Measurements from ENCODE around the gene PAH. TPM values are rescaled to one million over a fixed set of nuclear protein-coding genes. Genes with fewer than 3 reads are reported as not detected.

PAH gene
- total RNA-seq, 1 donor from 2014 or later: not detected

- Histone ChIP-seq H3K9me3 (no peaks in the 10 kb centered on the region), H3K27ac (no peak overlapping the region), H3K36me3 (no peaks in the 10 kb centered on the region), H3K4me3 (no peak overlapping the region), H3K4me1 (no peaks in the 10 kb centered on the region), H3K27me3 (no peaks in the 10 kb centered on the region)
- DNase-seq (ENCODE audit: extremely low spot score in 2 of 2): no peak
- intact Hi-C loops (cut with DNase I): no loop called here
- TF ChIP-seq POLR2AphosphoS5 (IDR thresholded peaks at IDR 0.05; ENCODE audit: insufficient read depth in 1 of 2, low read depth in 1 of 2) (no peak), POLR2A (IDR thresholded peaks at IDR 0.05) (no peak), CTCF (IDR thresholded peaks at IDR 0.05) (no peak)
Measured at GRCh38 chr12:102920271-102920670, 3.2 kb upstream of the PAH start.

- no peaks in the 10 kb centered on the region for H3K36me3 ChIP-seq
- intact Hi-C loops (cut with DNase I): no loop called here
- DNase-seq (ENCODE audit: extremely low spot score in 2 of 2): no peak
- no peak overlapping the region for H3K4me3 ChIP-seq
- H3K27ac ChIP-seq: no peak overlapping the region
- no peaks in the 10 kb centered on the region for H3K9me3 ChIP-seq
- TF ChIP-seq CTCF (IDR thresholded peaks at IDR 0.05) (no peak), POLR2A (IDR thresholded peaks at IDR 0.05) (no peak), POLR2AphosphoS5 (IDR thresholded peaks at IDR 0.05; ENCODE audit: insufficient read depth in 1 of 2, low read depth in 1 of 2) (no peak)
- no peaks in the 10 kb centered on the region for H3K4me1 ChIP-seq
- H3K27me3 ChIP-seq: no peaks in the 10 kb centered on the region
Measured at GRCh38 chr12:102918840-102919239, 1.8 kb upstream of the PAH start.

DNA sequence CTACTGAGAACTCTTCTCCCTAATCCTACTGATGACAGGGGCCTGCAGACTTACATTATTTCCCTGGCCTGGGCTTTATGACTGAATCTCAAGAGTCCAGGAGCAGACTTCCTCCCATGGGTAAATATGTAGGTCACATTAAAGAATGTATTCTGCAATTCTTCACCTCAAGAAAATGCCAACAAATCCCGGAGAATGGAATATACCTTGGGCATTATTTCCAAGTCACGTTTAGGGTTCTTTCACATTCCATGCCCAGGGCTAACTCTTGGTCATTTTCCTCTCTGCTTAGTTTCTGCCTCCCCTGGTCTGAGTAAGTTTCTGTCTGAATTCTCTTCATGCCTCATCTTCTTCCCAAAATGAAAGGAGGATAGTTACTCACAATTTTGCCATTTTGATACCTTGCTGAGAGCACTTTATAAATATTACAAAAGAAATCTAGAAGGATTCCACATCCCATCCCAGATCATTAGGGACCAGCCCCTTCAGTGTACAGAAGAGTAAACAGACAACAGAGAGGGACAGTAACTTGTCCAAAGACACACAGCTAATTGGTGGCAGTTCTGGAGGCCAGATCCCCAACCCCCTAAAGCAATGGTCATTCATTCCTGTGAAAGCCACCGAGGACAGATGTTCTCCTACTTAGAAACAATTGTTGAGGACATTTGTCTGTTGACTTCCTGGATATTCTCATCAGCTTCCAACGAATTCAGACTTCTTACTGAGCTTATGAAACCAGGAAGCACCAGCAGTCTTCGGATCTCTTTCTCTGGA, 605 bp downstream of the PAH start:
- Histone ChIP-seq H3K9me3 (no peaks in the 10 kb centered on the region), H3K27me3 (no peaks in the 10 kb centered on the region), H3K4me3 (no peak overlapping the region), H3K4me1 (no peaks in the 10 kb centered on the region), H3K36me3 (no peaks in the 10 kb centered on the region), H3K27ac (no peak overlapping the region)
- intact Hi-C loops (cut with DNase I): no loop called here
- TF ChIP-seq POLR2AphosphoS5 (IDR thresholded peaks at IDR 0.05; ENCODE audit: insufficient read depth in 1 of 2, low read depth in 1 of 2) (no peak), CTCF (IDR thresholded peaks at IDR 0.05) (no peak), POLR2A (IDR thresholded peaks at IDR 0.05) (no peak)
- DNase-seq (ENCODE audit: extremely low spot score in 2 of 2): no peak

DNA sequence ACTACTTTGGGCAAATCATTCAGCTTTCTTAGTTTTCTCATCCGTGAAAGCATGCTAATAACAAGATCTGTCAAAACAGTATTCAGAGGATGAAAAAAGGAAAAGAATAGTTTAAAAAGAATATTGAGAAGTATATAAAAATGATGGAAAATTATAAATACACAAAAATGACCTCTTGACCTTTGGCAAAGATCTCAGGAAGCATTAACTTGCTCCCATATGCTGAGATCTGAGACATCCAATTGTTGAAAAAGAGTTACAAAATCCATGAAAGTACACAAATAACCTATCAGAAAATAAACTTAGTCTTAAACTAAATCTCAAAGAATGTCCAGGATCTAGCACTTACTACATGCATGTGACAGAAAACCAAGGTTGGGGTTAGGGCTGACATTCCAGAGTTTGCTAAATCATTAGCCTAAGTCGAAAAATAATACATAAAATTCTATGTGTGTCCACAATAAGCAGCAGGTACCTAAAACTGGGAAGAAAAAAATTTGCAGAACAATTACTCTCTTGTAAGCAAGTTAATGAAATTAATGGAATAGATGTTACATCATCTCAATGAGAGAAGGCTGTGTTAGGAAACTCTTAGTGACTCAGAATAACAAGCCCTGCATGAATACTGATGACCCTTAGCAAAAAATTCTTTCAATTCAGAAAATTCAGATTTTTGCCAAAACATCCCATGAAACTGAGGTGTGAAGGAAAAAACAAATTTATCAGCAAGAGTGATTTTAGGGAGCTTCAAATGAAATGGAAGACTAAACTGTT, 3.4 kb downstream of the PAH start:
- Histone ChIP-seq H3K4me1 (no peaks in the 10 kb centered on the region), H3K36me3 (no peaks in the 10 kb centered on the region), H3K4me3 (no peak overlapping the region), H3K9me3 (no peaks in the 10 kb centered on the region), H3K27ac (no peak overlapping the region), H3K27me3 (no peaks in the 10 kb centered on the region)
- no peak for DNase-seq (ENCODE audit: extremely low spot score in 2 of 2)
- TF ChIP-seq POLR2A (IDR thresholded peaks at IDR 0.05) (no peak), CTCF (IDR thresholded peaks at IDR 0.05) (no peak), POLR2AphosphoS5 (IDR thresholded peaks at IDR 0.05; ENCODE audit: insufficient read depth in 1 of 2, low read depth in 1 of 2) (no peak)
- intact Hi-C loops (cut with DNase I): no loop called here

DNA sequence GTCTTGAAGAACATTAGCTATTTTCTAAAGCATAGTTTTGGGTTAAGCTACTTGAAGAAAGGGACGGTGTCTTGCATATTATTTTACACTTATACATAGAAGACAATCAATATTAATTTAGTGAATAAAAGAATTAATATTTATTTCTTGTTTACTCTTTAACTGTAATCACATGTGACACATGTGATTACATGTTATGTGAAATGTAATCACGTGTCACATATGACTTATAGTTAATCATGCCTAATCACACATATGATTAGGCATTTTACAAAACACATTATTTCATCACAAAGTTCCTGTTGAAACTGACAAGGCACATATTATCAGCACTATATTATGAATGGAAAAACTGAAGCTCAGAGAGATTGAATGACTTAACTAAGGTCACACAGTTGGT, 4.8 kb downstream of the PAH start:
- Histone ChIP-seq H3K27me3 (no peaks in the 10 kb centered on the region), H3K27ac (no peak overlapping the region)
- intact Hi-C loops (cut with DNase I): no loop called here

More for the DNA sequence above, 4.8 kb downstream of the PAH start:
- Histone ChIP-seq H3K36me3 (no peaks in the 10 kb centered on the region), H3K4me3 (no peak overlapping the region), H3K4me1 (no peaks in the 10 kb centered on the region), H3K9me3 (no peaks in the 10 kb centered on the region)
- no peak for TF ChIP-seq POLR2AphosphoS5 (IDR thresholded peaks at IDR 0.05; ENCODE audit: insufficient read depth in 1 of 2, low read depth in 1 of 2)
- no peak for TF ChIP-seq CTCF (IDR thresholded peaks at IDR 0.05)
- no peak for TF ChIP-seq POLR2A (IDR thresholded peaks at IDR 0.05)
- DNase-seq (ENCODE audit: extremely low spot score in 2 of 2): no peak
